K562 (cell line): ENCODE measurements around the gene PLEKHH2. TPM values are rescaled to one million over a fixed set of nuclear protein-coding genes. Genes with fewer than 3 reads are reported as not detected.
A peak's percentile ranks its signal among the peaks of the same experiment; 100 is the strongest.

Source experiments
- ADNP ChIP-seq: fragments of 200-800 bp; sonication (Bioruptor generic); IDR thresholded peaks from 2 replicates; pipeline ENCODE4 v1.6.1; 2016; ENCODE audit warnings: missing genetic modification characterization, missing compliant biosample characterization
- COPS2 ChIP-seq: fragments of 450-650 bp; conservative IDR thresholded peaks from 2 replicates; pipeline ENCODE4 v1.6.1; 2016; ENCODE audit warnings: mild to moderate bottlenecking, moderate library complexity
- CSDE1 ChIP-seq, 2 experiments: fragments of 450-650 bp; IDR thresholded peaks; 2 replicates each; pipeline ENCODE4 v1.6.1; 2016; ENCODE audit warnings: mild to moderate bottlenecking in 1 of 2
- CXXC5 ChIP-seq: fragments of 250-450 bp; sonication (Bioruptor Pico); IDR thresholded peaks from 2 replicates; pipeline ENCODE4 v1.8.0; 2022; ENCODE audit warnings: inconsistent platforms, mild to moderate bottlenecking, moderate library complexity
- DPF2 ChIP-seq: fragments of 450-650 bp; IDR thresholded peaks from 2 replicates; pipeline ENCODE4 v1.6.1; 2016
- GTF2F1 ChIP-seq: IDR thresholded peaks from 2 replicates; pipeline ENCODE4 v1.6.1; 2011; ENCODE audit warnings: low read depth, low read length, improper control_type of control experiment
- HDAC1 ChIP-seq, 2 experiments: fragments of 450-650 bp; IDR thresholded peaks; 2 replicates each; pipeline ENCODE4 v1.6.1; 2016 to 2017; ENCODE audit warnings: inconsistent platforms in 1 of 2, mild to moderate bottlenecking in 1 of 2, moderate library complexity in 1 of 2
- HDAC8 ChIP-seq: fragments of 450-650 bp; IDR thresholded peaks from 2 replicates; pipeline ENCODE4 v1.6.1; 2016; ENCODE audit warnings: mild to moderate bottlenecking, missing genetic modification characterization, moderate library complexity, missing compliant biosample characterization
- ID3 ChIP-seq, 2 experiments: fragments of 250-450 bp in 1 of 2; fragments of 450-650 bp in 1 of 2; sonication (Bioruptor Pico) in 1 of 2; IDR thresholded peaks; 2 replicates each; pipeline versions ENCODE4 v1.6.1 to v1.8.0; 2016 to 2021; ENCODE audit warnings: mild to moderate bottlenecking in 2 of 2, moderate library complexity in 2 of 2, missing compliant biosample characterization in 1 of 2, missing genetic modification characterization in 1 of 2
- IRF2 ChIP-seq: sonication (generic); formaldehyde crosslinking; IDR thresholded peaks from 2 replicates; pipeline ENCODE4 v1.8.1; 2022; ENCODE audit warnings: mild to moderate bottlenecking, missing genetic modification reagents
- KDM4B ChIP-seq, 2 experiments: fragments of 450-650 bp in 1 of 2; sonication (generic) in 1 of 2; IDR thresholded peaks; 2 replicates each; pipeline ENCODE4 v1.6.1; 2016 to 2017; ENCODE audit warnings: borderline replicate concordance in 2 of 2, antibody characterized with exemption in 1 of 2, low read depth in 1 of 2, mild to moderate bottlenecking in 1 of 2
- PRPF4 ChIP-seq: fragments of 200-400 bp; formaldehyde crosslinking; IDR thresholded peaks from one replicate; pipeline ENCODE4 v1.6.1; 2017; ENCODE audit warnings: low read length, low read depth, mild to moderate bottlenecking; ENCODE audit not compliant: insufficient read depth, poor library complexity, severe bottlenecking
- SIRT6 ChIP-seq: IDR thresholded peaks from one replicate; pipeline ENCODE4 v1.6.1; 2012; ENCODE audit warnings: low read depth, mild to moderate bottlenecking, control low read depth, inconsistent platforms, low read length, moderate library complexity
- SMAD2 ChIP-seq: fragments of 150-350 bp; IDR thresholded peaks from 2 replicates; pipeline ENCODE4 v1.6.1; 2014; ENCODE audit warnings: low read depth, mild to moderate bottlenecking, low read length
- ZBTB17 ChIP-seq: fragments of 450-650 bp; formaldehyde crosslinking; IDR thresholded peaks from 2 replicates; pipeline ENCODE4 v1.4.0; 2020; ENCODE audit warnings: mild to moderate bottlenecking
- ZFP36 ChIP-seq: fragments of 150-350 bp; IDR thresholded peaks from 2 replicates; pipeline ENCODE4 v1.6.1; 2018; ENCODE audit warnings: low read length, low read depth; ENCODE audit not compliant: partially characterized antibody
- ZNF175 ChIP-seq: fragments of 200-800 bp; sonication (Bioruptor generic); IDR thresholded peaks from 2 replicates; pipeline ENCODE4 v1.6.1; 2016; ENCODE audit warnings: low read depth, mild to moderate bottlenecking, missing genetic modification characterization, missing compliant biosample characterization
- ZNF253 ChIP-seq: fragments of 250-450 bp; sonication (Bioruptor Pico); conservative IDR thresholded peaks from 2 replicates; pipeline ENCODE4 v1.6.1; 2021; ENCODE audit warnings: mild to moderate bottlenecking
- ZNF431 ChIP-seq: sonication (generic); formaldehyde crosslinking; IDR thresholded peaks from 2 replicates; pipeline ENCODE4 v1.8.0; 2022; ENCODE audit warnings: mild to moderate bottlenecking, missing genetic modification reagents
- ZNF717 ChIP-seq: fragments of 250-450 bp; sonication (Bioruptor Pico); IDR thresholded peaks from 2 replicates; pipeline ENCODE4 v1.5.0; 2021
- polyA plus RNA-seq, 8 experiments: library from polyadenylated mRNA; depleted of rRNA in 4 of 8; stranded (reverse) in 5 of 8; unstranded in 3 of 8; fragments of >200 nt; fragmentation: Nextera tagmentation in 2 of 8; fragmentation: Illumina TruSeq in 1 of 8; extraction: Ambion mirVana in 2 of 8; extraction: Trizol in 1 of 8; gene quantifications; 2 replicates each; pipeline versions ENCODE4 v1.2.1 to v1.2.3, GENCODE V29; 2011 to 2014; ENCODE audit warnings: inconsistent platforms in 1 of 8, missing spikeins in 1 of 8
- total RNA-seq, 7 experiments: library from RNA; depleted of rRNA in 6 of 7; stranded (reverse); fragments of >200 nt in 6 of 7; fragmentation: Illumina TruSeq in 2 of 7; extraction: Trizol in 2 of 7; gene quantifications; 2 replicates each; pipeline versions ENCODE4 v1.2.1 to v1.2.3, GENCODE V29; 2011 to 2021; ENCODE audit warnings: low replicate concordance in 1 of 7
- TF ChIP-seq, protein P1 (sequence below): fragments of 250-450 bp; sonication (Bioruptor Pico); IDR thresholded peaks from 2 replicates; pipeline ENCODE4 v1.5.0; 2021; ENCODE audit warnings: mild to moderate bottlenecking, borderline replicate concordance
- TF ChIP-seq, protein P2 (sequence below): fragments of 250-450 bp; sonication (Bioruptor Pico); IDR thresholded peaks from 2 replicates; pipeline ENCODE4 v1.5.0; 2021
- TF ChIP-seq, protein P3 (sequence below): fragments of 250-450 bp; sonication (Bioruptor Pico); IDR thresholded peaks from 2 replicates; pipeline ENCODE4 v1.5.0; 2022; ENCODE audit warnings: mild to moderate bottlenecking

The PLEKHH2 gene
- total and polyA plus RNA-seq, 9 of the 15 experiments (the other 6 are each of a cell fraction or from before 2014, with no cell fraction given) = 0.77 to 13.5 (median 2.7) TPM

DNA sequence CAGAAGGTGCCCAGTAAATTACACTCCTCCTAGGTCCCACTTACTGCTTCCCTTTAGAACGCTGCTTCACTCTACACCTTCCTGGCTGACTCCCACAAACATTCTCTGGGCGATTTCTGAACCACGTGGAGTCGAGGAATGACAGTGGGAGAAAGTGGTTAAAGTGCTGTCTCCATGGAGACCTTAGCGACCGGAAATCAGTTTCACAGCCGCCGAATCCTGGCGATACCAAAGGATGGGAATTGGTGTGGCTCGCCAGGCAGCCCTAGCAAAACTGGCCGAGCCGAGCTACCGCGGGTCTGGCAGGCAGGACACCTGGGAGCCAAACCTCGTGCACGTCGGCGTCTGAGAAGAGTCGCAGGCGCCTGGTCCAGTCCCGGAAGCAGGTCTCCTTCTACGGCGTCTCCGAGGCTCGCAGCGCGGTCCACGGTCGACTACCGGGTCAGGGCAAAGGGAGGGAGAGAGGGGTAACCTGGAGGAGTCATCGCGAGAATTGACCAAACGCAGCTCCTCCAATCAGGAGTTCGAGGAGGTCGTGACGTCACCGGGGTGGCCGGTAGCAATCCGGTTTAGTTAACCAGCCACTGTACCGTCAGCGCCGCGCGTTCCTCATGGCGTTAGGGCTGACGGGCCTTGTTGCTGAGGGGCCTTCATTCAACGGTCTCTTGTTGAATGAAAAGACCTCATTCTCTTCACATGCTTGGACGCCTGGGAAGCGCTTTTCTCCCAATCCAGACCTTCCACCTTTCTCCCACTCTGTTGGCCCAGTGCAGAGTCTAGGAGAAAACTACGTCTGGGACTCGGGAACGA lies 41.3 kb upstream of the PLEKHH2 start, which contains the start of gene THADA (continued):
- TF ChIP-seq, protein P1, sequence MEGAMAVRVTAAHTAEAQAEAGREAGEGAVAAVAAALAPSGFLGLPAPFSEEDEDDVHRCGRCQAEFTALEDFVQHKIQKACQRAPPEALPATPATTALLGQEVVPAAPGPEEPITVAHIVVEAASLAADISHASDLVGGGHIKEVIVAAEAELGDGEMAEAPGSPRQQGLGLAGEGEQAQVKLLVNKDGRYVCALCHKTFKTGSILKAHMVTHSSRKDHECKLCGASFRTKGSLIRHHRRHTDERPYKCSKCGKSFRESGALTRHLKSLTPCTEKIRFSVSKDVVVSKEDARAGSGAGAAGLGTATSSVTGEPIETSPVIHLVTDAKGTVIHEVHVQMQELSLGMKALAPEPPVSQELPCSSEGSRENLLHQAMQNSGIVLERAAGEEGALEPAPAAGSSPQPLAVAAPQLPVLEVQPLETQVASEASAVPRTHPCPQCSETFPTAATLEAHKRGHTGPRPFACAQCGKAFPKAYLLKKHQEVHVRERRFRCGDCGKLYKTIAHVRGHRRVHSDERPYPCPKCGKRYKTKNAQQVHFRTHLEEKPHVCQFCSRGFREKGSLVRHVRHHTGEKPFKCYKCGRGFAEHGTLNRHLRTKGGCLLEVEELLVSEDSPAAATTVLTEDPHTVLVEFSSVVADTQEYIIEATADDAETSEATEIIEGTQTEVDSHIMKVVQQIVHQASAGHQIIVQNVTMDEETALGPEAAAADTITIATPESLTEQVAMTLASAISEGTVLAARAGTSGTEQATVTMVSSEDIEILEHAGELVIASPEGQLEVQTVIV (CRISPR knock-in tag) = no peak
- TF ChIP-seq HDAC8 (tag) (no peak), ZNF175 (CRISPR knock-in tag) (no peak; the same call in 1 of the 2 replicates), HDAC1 (IDR thresholded peaks at IDR 0.05) (peak; percentile 37 to 98; a peak in 3 of 4 replicates), ADNP (tag) (no peak), GTF2F1 (peak; percentile 88), IRF2 (CRISPR knock-in tag) (no peak), SMAD2 (no peak), CXXC5 (CRISPR knock-in tag) (peak; percentile 86), ZNF717 (CRISPR knock-in tag) (no peak), ZNF253 (CRISPR knock-in tag) (no peak), ID3 (CRISPR knock-in tag; IDR thresholded peaks at IDR 0.05) (no peak), ID3 (tag; IDR thresholded peaks at IDR 0.05) (peak; percentile 26; the same call in 1 of the 2 replicates), ZFP36 (no peak), KDM4B (IDR thresholded peaks at IDR 0.05; ENCODE audit: borderline replicate concordance in 2 of 2, low read depth in 1 of 2) (peak in 1 of 2 experiments; percentile 49; a peak in 1 of 4 replicates), ZNF431 (CRISPR knock-in tag) (no peak), SIRT6 (no peak), PRPF4 (no peak), COPS2 (no peak), CSDE1 (IDR thresholded peaks at IDR 0.05) (peak in 1 of 2 experiments; percentile 72; a peak in 1 of 4 replicates), ZBTB17 (CRISPR knock-in tag) (no peak), DPF2 (no peak)
- TF ChIP-seq, protein P2, sequence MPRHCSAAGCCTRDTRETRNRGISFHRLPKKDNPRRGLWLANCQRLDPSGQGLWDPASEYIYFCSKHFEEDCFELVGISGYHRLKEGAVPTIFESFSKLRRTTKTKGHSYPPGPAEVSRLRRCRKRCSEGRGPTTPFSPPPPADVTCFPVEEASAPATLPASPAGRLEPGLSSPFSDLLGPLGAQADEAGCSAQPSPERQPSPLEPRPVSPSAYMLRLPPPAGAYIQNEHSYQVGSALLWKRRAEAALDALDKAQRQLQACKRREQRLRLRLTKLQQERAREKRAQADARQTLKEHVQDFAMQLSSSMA = 0 out of 2 replicates have a peak, but pooled peaks have one; percentile 56
- TF ChIP-seq, protein P3, sequence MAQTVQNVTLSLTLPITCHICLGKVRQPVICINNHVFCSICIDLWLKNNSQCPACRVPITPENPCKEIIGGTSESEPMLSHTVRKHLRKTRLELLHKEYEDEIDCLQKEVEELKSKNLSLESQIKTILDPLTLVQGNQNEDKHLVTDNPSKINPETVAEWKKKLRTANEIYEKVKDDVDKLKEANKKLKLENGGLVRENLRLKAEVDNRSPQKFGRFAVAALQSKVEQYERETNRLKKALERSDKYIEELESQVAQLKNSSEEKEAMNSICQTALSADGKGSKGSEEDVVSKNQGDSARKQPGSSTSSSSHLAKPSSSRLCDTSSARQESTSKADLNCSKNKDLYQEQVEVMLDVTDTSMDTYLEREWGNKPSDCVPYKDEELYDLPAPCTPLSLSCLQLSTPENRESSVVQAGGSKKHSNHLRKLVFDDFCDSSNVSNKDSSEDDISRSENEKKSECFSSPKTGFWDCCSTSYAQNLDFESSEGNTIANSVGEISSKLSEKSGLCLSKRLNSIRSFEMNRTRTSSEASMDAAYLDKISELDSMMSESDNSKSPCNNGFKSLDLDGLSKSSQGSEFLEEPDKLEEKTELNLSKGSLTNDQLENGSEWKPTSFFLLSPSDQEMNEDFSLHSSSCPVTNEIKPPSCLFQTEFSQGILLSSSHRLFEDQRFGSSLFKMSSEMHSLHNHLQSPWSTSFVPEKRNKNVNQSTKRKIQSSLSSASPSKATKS (CRISPR knock-in tag) = no peak
